ENCODE results near the gene SDC4.

SDC4 gene

DNA sequence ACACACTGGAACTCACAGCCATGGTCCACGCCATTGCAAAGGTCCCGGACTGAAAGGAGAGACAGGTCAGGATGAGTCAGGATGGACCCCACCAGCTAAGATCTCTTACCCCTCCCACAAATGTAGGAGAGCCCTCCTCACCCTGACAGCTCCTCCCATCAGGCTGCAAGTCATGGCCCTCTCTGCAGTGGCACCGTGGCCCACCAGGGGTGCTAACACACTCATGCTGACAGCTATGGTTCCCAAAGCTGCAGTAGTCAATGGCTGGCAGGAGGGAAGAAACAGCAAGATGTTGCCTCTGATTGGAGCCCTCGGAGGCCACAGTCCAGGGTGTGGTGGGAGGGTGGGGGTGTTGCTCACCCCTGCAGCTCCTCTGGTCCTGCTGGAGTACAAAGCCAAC, 47.3 kb downstream of the SDC4 start:
- H3K27ac ChIP-seq (ENCODE audit: extremely low read depth, low read depth, low read length), result no peak overlapping the region
- ChIA-PET POLR2A (interaction anchor here (0.8 kb wide), 1 partner anchor 115 kb away, joined by 5 read pairs; the partner anchor contains the start of gene PIGT), CTCF (interaction anchor here (0.5 to 2.4 kb wide), 16 partner anchors 9 to 475 kb away, joined by 3 to 13 read pairs (median 4); no protein-coding TSS in a partner anchor)
- TF ChIP-seq YY2 (tag by site-specific recombination; IDR thresholded peaks at IDR 0.05), result peak; percentile 16; the same call in 1 of the 2 replicates
- no peak for TF ChIP-seq GLI4 (tag by site-specific recombination; IDR thresholded peaks at IDR 0.05)
- TF ChIP-seq ZIC2 (tag by site-specific recombination; IDR thresholded peaks at IDR 0.05), result peak; percentile 96
- no peak for TF ChIP-seq ZNF510 (tag by site-specific recombination; IDR thresholded peaks at IDR 0.05; ENCODE audit: insufficient replicate concordance)
- no peak for TF ChIP-seq YY1 (tag by site-specific recombination; IDR thresholded peaks at IDR 0.05)
- no peak for TF ChIP-seq ZNF544 (tag by site-specific recombination; IDR thresholded peaks at IDR 0.05)
- peak; percentile 27; the same call in 1 of the 2 replicates for TF ChIP-seq EGR2 (tag by site-specific recombination; IDR thresholded peaks at IDR 0.05; ENCODE audit: low read depth)
- TF ChIP-seq ZNF560 (tag by site-specific recombination; IDR thresholded peaks at IDR 0.05; ENCODE audit: borderline replicate concordance), result no peak
- TF ChIP-seq RBAK (tag by site-specific recombination; IDR thresholded peaks at IDR 0.05), result no peak
- no peak overlapping the region for H3K4me3 ChIP-seq (ENCODE audit: low read depth, low read length)
- 0 out of 2 replicates have a peak, but pooled peaks cover 3% of the 10 kb centered on the region for H3K4me1 ChIP-seq (ENCODE audit: control insufficient read depth, insufficient read depth, low read length)
- no peaks in the 10 kb centered on the region for H3K36me3 ChIP-seq (ENCODE audit: control insufficient read depth in 2 of 2, insufficient read depth in 1 of 2, low read length in 2 of 2)
- no peaks in the 10 kb centered on the region for H3K9me3 ChIP-seq (ENCODE audit: control insufficient read depth, insufficient read depth, low read depth, low read length)

- H3K36me3 ChIP-seq (ENCODE audit: control insufficient read depth in 2 of 2, insufficient read depth in 1 of 2, low read length in 2 of 2), result no peaks in the 10 kb centered on the region
- H3K27ac ChIP-seq (ENCODE audit: extremely low read depth, low read depth, low read length), result no peak overlapping the region
- POLR2A ChIA-PET, result no interaction called here
- CTCF ChIA-PET, result interaction anchor here (0.9 to 2.4 kb wide), 3 partner anchors 10 to 23 kb away, joined by 3 to 13 read pairs (median 6); no protein-coding TSS in a partner anchor
- no peak overlapping the region for H3K4me3 ChIP-seq (ENCODE audit: low read depth, low read length)
- TF ChIP-seq EGR2 (tag by site-specific recombination; IDR thresholded peaks at IDR 0.05; ENCODE audit: low read depth) (peak; percentile 90), ELK4 (IDR thresholded peaks at IDR 0.05; ENCODE audit: borderline replicate concordance, low read depth, low read length) (no peak), ZNF366 (tag by site-specific recombination; conservative IDR thresholded peaks at IDR 0.05) (no peak), ZFHX2 (tag by site-specific recombination; conservative IDR thresholded peaks at IDR 0.05) (peak; percentile 84)
- 0 out of 2 replicates have a peak, but pooled peaks cover 3% of the 10 kb centered on the region for H3K4me1 ChIP-seq (ENCODE audit: control insufficient read depth, insufficient read depth, low read length)
- H3K9me3 ChIP-seq (ENCODE audit: control insufficient read depth, insufficient read depth, low read depth, low read length), result no peaks in the 10 kb centered on the region
Observed at GRCh38 chr20:45299786-45300185, 48.4 kb downstream of the SDC4 start.

DNA sequence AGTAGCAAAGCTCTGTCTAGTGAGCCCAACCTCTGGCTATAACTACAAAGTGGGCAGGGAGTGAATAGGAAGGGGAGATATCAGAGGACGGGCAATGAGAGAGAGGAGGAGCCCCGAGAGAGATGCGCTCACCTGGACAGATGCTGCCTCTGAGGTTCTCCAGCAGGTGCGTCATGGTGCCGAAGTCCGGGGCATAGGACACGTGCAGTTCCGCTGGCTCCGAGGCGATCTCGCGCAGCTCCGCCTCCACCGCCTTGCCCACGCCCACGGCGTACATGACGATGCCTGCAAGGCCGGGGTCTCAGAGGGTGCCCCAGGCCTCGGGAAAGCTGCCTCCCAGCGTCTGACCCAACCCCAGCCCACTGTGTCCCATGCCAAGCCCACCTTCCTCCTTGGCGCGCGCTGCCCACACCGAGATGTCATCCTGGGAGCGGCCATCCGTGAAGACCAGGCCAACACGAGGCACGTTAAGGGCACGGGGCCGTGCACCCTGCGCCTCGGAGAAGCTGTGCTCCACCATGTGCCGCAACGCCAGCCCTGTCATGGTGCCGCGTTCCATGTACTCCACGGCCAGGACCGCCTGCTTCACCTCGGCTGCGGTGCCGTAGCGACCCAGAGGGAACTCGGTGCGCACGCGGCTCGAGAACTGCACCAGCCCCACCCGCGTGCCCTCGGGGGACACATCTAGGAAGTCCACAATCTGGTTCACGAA, 50.3 kb downstream of the SDC4 start:
- CTCF ChIA-PET, result interaction anchor here (0.7 to 2.1 kb wide), 3 partner anchors 14 to 597 kb away, joined by 3 to 8 read pairs (median 6); no protein-coding TSS in a partner anchor
- POLR2A ChIA-PET, result no interaction called here
- Histone ChIP-seq H3K27ac (ENCODE audit: extremely low read depth, low read depth, low read length) (no peak overlapping the region), H3K4me3 (ENCODE audit: low read depth, low read length) (no peak overlapping the region), H3K9me3 (ENCODE audit: control insufficient read depth, insufficient read depth, low read depth, low read length) (no peaks in the 10 kb centered on the region), H3K36me3 (ENCODE audit: control insufficient read depth in 2 of 2, insufficient read depth in 1 of 2, low read length in 2 of 2) (no peaks in the 10 kb centered on the region), H3K4me1 (ENCODE audit: control insufficient read depth, insufficient read depth, low read length) (0 out of 2 replicates have a peak, but pooled peaks cover 3% of the 10 kb centered on the region)
- no peak for TF ChIP-seq ZNF558 (tag by site-specific recombination; IDR thresholded peaks at IDR 0.05)
- TF ChIP-seq ZNF585B (tag by site-specific recombination; IDR thresholded peaks at IDR 0.05), result no peak
- TF ChIP-seq ZNF114 (tag by site-specific recombination; IDR thresholded peaks at IDR 0.05), result no peak
- TF ChIP-seq GLI2 (tag by site-specific recombination; IDR thresholded peaks at IDR 0.05; ENCODE audit: borderline replicate concordance, low read depth), result no peak
- TF ChIP-seq, protein P1, sequence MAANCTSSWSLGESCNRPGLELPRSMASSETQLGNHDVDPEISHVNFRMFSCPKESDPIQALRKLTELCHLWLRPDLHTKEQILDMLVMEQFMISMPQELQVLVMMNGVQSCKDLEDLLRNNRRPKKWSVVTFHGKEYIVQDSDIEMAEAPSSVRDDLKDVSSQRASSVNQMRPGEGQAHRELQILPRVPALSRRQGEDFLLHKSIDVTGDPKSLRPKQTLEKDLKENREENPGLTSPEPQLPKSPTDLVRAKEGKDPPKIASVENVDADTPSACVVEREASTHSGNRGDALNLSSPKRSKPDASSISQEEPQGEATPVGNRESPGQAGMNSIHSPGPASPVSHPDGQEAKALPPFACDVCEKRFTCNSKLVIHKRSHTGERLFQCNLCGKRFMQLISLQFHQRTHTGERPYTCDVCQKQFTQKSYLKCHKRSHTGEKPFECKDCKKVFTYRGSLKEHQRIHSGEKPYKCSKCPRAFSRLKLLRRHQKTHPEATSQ (tag by site-specific recombination; IDR thresholded peaks at IDR 0.05), result no peak
- no peak for TF ChIP-seq ZNF518A (tag by site-specific recombination; conservative IDR thresholded peaks at IDR 0.05; ENCODE audit: low read depth)
- no peak for TF ChIP-seq ZNF354C (tag by site-specific recombination; IDR thresholded peaks at IDR 0.05; ENCODE audit: borderline replicate concordance, low read depth)
- no peak for TF ChIP-seq ZNF416 (tag by site-specific recombination; IDR thresholded peaks at IDR 0.05)
- TF ChIP-seq ZSCAN18 (tag by site-specific recombination; IDR thresholded peaks at IDR 0.05), result no peak
- no peak for TF ChIP-seq ZSCAN30 (tag by site-specific recombination; IDR thresholded peaks at IDR 0.05)

Measured in HEK293 (cell line).